ENCODE results near the gene ZNF688. TPM values are rescaled to one million over a fixed set of nuclear protein-coding genes. Genes with fewer than 3 reads are reported as not detected.

ZNF688 gene
- total and polyA plus RNA-seq, 9 of the 15 experiments (the other 6 are each of a cell fraction or from before 2014, with no cell fraction given), result 0.48 to 12.9 (median 4.5) TPM

- TF ChIP-seq HDAC3 (IDR thresholded peaks at IDR 0.05; ENCODE audit: borderline replicate concordance, partially characterized antibody) (no peak), SRF (CRISPR knock-in tag; IDR thresholded peaks at IDR 0.05) (peak in 1 of 2 experiments; percentile 21; a peak in 1 of 4 replicates), ATF7 (IDR thresholded peaks at IDR 0.05) (peak; percentile 79; the same call in 1 of the 2 replicates), PTBP1 (IDR thresholded peaks at IDR 0.05; ENCODE audit: low read depth, low read length) (no peak), PHF21A (IDR thresholded peaks at IDR 0.05; ENCODE audit: borderline replicate concordance, low read depth) (no peak), NCOA6 (IDR thresholded peaks at IDR 0.05) (0 out of 2 replicates have a peak, but pooled peaks have one; percentile 77), TEAD4 (IDR thresholded peaks at IDR 0.05; ENCODE audit: low read length) (no peak), TEAD4 (CRISPR knock-in tag; IDR thresholded peaks at IDR 0.05; ENCODE audit: borderline replicate concordance) (no peak), BRD9 (IDR thresholded peaks at IDR 0.05; ENCODE audit: low read depth, partially characterized antibody) (no peak), FOXK2 (conservative IDR thresholded peaks at IDR 0.05 in 1 of 2, IDR thresholded peaks at IDR 0.05 in 1 of 2; ENCODE audit: low read depth in 2 of 2) (peak; percentile 59 to 65; a peak in 2 of 4 replicates), ZNF695 (CRISPR knock-in tag; IDR thresholded peaks at IDR 0.05) (no peak), COPS2 (conservative IDR thresholded peaks at IDR 0.05) (no peak), ATF1 (CRISPR knock-in tag; IDR thresholded peaks at IDR 0.05) (no peak), ATF1 (tag; IDR thresholded peaks at IDR 0.05) (peak; percentile 87), SRSF9 (IDR thresholded peaks at IDR 0.05; ENCODE audit: borderline replicate concordance, low read depth, low read length) (no peak), MXI1 (IDR thresholded peaks at IDR 0.05; ENCODE audit: low read depth, low read length) (no peak), CEBPB (tag; IDR thresholded peaks at IDR 0.05) (no peak), TFAM (CRISPR knock-in tag; conservative IDR thresholded peaks at IDR 0.05) (no peak), PHTF2 (CRISPR knock-in tag; IDR thresholded peaks at IDR 0.05) (no peak)
- TF ChIP-seq, protein P1, sequence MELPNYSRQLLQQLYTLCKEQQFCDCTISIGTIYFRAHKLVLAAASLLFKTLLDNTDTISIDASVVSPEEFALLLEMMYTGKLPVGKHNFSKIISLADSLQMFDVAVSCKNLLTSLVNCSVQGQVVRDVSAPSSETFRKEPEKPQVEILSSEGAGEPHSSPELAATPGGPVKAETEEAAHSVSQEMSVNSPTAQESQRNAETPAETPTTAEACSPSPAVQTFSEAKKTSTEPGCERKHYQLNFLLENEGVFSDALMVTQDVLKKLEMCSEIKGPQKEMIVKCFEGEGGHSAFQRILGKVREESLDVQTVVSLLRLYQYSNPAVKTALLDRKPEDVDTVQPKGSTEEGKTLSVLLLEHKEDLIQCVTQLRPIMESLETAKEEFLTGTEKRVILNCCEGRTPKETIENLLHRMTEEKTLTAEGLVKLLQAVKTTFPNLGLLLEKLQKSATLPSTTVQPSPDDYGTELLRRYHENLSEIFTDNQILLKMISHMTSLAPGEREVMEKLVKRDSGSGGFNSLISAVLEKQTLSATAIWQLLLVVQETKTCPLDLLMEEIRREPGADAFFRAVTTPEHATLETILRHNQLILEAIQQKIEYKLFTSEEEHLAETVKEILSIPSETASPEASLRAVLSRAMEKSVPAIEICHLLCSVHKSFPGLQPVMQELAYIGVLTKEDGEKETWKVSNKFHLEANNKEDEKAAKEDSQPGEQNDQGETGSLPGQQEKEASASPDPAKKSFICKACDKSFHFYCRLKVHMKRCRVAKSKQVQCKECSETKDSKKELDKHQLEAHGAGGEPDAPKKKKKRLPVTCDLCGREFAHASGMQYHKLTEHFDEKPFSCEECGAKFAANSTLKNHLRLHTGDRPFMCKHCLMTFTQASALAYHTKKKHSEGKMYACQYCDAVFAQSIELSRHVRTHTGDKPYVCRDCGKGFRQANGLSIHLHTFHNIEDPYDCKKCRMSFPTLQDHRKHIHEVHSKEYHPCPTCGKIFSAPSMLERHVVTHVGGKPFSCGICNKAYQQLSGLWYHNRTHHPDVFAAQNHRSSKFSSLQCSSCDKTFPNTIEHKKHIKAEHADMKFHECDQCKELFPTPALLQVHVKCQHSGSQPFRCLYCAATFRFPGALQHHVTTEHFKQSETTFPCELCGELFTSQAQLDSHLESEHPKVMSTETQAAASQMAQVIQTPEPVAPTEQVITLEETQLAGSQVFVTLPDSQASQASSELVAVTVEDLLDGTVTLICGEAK (IDR thresholded peaks at IDR 0.05), result no peak
- TF ChIP-seq, protein P1 (CRISPR knock-in tag; IDR thresholded peaks at IDR 0.05), result no peak
These were observed 13.3 kb downstream of the ZNF688 start, which contains the start of gene ZNF764 (continued) for GRCh38 chr16:30557957-30558788.
